ENCODE measurements around the gene FBXW4. TPM values are rescaled to one million over a fixed set of nuclear protein-coding genes. Genes with fewer than 3 reads are reported as not detected.
A peak's percentile ranks its signal among the peaks of the same experiment; 100 is the strongest.

The FBXW4 gene
- total RNA-seq, 1 donor from 2014 or later = 36.0 TPM

DNA sequence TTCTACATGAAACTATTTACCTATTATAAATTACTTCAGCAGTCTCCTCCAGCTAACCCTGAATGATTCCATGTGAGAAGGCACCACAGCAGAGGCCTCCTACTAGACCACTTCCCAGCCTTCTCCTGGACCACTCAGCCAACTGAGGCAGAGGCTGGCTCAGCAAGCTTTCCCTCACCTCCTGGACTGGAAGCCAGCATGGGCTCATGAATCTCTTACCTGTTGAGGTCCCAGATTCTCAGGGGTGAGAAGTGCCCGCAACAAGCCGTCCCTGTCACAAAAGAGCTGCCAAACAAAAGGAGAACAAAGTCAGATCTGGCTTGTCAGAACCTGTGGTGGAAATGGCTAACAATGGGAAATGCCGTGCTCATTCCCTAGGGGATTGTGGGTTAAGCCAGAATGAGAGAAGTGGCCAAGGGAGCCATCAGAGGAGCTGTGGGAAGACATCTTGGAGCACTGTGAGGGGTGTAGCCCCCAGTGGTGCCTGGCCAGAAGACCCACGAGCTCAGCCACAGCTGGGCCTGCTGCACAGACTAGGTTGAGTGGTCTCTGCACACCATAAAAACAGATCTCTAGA, 70.4 kb downstream of the FBXW4 start:
- DNase-seq (ENCODE audit: low spot score) = no peak
- H3K9me3 Mint-ChIP-seq (ENCODE audit: unreplicated experiment) = no peaks in the 10 kb centered on the region
- peaks cover 37% of the 10 kb centered on the region for H3K36me3 Mint-ChIP-seq (ENCODE audit: low read depth, unreplicated experiment)
- peak overlapping the region; percentile 69 for H3K4me3 Mint-ChIP-seq (ENCODE audit: unreplicated experiment)
- H3K27ac Mint-ChIP-seq (ENCODE audit: unreplicated experiment) = no peak overlapping the region
- TF ChIP-seq, protein P1, sequence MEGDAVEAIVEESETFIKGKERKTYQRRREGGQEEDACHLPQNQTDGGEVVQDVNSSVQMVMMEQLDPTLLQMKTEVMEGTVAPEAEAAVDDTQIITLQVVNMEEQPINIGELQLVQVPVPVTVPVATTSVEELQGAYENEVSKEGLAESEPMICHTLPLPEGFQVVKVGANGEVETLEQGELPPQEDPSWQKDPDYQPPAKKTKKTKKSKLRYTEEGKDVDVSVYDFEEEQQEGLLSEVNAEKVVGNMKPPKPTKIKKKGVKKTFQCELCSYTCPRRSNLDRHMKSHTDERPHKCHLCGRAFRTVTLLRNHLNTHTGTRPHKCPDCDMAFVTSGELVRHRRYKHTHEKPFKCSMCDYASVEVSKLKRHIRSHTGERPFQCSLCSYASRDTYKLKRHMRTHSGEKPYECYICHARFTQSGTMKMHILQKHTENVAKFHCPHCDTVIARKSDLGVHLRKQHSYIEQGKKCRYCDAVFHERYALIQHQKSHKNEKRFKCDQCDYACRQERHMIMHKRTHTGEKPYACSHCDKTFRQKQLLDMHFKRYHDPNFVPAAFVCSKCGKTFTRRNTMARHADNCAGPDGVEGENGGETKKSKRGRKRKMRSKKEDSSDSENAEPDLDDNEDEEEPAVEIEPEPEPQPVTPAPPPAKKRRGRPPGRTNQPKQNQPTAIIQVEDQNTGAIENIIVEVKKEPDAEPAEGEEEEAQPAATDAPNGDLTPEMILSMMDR (IDR thresholded peaks at IDR 0.05; ENCODE audit: unreplicated experiment) = no peak
- peaks cover 3% of the 10 kb centered on the region for H3K4me1 Mint-ChIP-seq (ENCODE audit: unreplicated experiment)
- H3K27me3 Mint-ChIP-seq (ENCODE audit: unreplicated experiment) = peaks cover 1% of the 10 kb centered on the region

- H3K27me3 Mint-ChIP-seq (ENCODE audit: unreplicated experiment) = peaks cover 1% of the 10 kb centered on the region
- no peak for DNase-seq (ENCODE audit: low spot score)
- H3K4me3 Mint-ChIP-seq (ENCODE audit: unreplicated experiment) = peak overlapping the region; percentile 18
- TF ChIP-seq, protein P1 (IDR thresholded peaks at IDR 0.05; ENCODE audit: unreplicated experiment) = no peak
- peaks cover 3% of the 10 kb centered on the region for H3K4me1 Mint-ChIP-seq (ENCODE audit: unreplicated experiment)
- H3K27ac Mint-ChIP-seq (ENCODE audit: unreplicated experiment) = no peak overlapping the region
- no peaks in the 10 kb centered on the region for H3K9me3 Mint-ChIP-seq (ENCODE audit: unreplicated experiment)
- peaks cover 37% of the 10 kb centered on the region for H3K36me3 Mint-ChIP-seq (ENCODE audit: low read depth, unreplicated experiment)
Measured at GRCh38 chr10:101623528-101623927, 71.4 kb downstream of the FBXW4 start.

GRCh38 chr10:101619983-101620382, 75.0 kb downstream of the FBXW4 start:
- TF ChIP-seq, protein P1 (IDR thresholded peaks at IDR 0.05; ENCODE audit: unreplicated experiment) = no peak
- no peaks in the 10 kb centered on the region for H3K9me3 Mint-ChIP-seq (ENCODE audit: unreplicated experiment)
- DNase-seq (ENCODE audit: low spot score) = no peak
- H3K4me1 Mint-ChIP-seq (ENCODE audit: unreplicated experiment) = peaks cover 26% of the 10 kb centered on the region
- no peak overlapping the region for H3K27ac Mint-ChIP-seq (ENCODE audit: unreplicated experiment)
- H3K27me3 Mint-ChIP-seq (ENCODE audit: unreplicated experiment) = peaks cover 9% of the 10 kb centered on the region
- peaks cover 33% of the 10 kb centered on the region for H3K36me3 Mint-ChIP-seq (ENCODE audit: low read depth, unreplicated experiment)
- peak overlapping the region; percentile 73 for H3K4me3 Mint-ChIP-seq (ENCODE audit: unreplicated experiment)

DNA sequence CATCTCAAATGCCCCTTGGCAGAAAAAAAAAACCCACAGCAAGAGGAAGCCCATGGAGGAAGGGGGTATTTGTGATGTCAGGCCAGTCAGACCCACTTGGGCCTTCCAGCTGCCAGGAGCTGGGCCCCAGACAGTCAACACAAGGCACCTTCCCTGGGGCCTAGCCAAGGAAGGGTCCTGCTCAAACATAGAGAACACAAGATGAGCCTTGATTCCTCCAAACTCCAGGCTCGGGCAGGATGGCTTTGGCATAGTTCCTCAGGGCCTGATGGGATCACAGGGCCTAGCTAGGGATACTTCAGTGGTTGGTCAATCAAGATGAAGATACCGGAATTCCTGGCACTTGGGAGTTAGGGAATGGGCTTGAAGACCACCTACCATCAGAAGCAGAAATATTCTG, 76.1 kb downstream of the FBXW4 start:
- peaks cover 7% of the 10 kb centered on the region for H3K27me3 Mint-ChIP-seq (ENCODE audit: unreplicated experiment)
- H3K4me1 Mint-ChIP-seq (ENCODE audit: unreplicated experiment) = peaks cover 26% of the 10 kb centered on the region
- H3K4me3 Mint-ChIP-seq (ENCODE audit: unreplicated experiment) = no peak overlapping the region
- TF ChIP-seq, protein P1 (IDR thresholded peaks at IDR 0.05; ENCODE audit: unreplicated experiment) = no peak
- DNase-seq (ENCODE audit: low spot score) = no peak
- no peaks in the 10 kb centered on the region for H3K9me3 Mint-ChIP-seq (ENCODE audit: unreplicated experiment)
- H3K27ac Mint-ChIP-seq (ENCODE audit: unreplicated experiment) = no peak overlapping the region
- H3K36me3 Mint-ChIP-seq (ENCODE audit: low read depth, unreplicated experiment) = peaks cover 27% of the 10 kb centered on the region

DNA sequence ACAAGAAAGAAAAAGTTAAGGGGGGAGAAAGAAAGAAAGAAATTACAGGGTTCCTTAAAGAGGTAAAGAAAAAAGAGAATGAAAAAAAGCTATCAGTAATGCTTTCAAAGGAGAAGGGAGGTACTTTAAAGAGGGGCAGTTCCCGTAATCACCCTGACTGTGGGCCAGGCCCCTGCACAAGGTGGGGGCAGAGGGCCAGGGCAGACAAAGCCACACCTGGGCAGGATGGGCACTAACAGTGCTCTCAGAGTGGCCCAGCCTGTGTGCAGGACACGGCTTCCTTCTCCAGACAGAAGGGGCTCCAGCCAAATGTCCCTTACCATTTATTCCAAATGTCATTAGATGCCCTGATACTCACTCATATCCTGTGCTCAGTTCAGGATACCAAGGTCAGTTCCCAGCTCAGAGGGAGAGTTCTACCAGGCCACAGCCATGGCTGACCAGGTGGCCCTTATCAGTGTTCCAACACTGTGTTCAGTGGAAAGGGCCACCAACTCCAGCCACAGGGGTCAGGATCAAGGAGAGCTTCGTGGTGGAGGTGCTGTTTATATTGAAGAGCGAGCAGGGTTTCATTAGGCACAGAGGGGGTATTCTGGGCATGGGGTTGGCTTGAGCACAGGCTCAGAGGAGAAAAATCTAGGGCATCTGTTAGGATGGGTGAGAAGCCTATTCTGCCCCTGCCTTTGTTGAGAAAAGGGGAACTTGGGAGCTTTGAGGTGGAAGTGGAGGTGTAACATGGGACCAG, 77.0 kb downstream of the FBXW4 start:
- Mint-ChIP-seq H3K27ac (ENCODE audit: unreplicated experiment) (peak overlapping the region; percentile 80), H3K36me3 (ENCODE audit: low read depth, unreplicated experiment) (peaks cover 23% of the 10 kb centered on the region), H3K9me3 (ENCODE audit: unreplicated experiment) (no peaks in the 10 kb centered on the region), H3K27me3 (ENCODE audit: unreplicated experiment) (peaks cover 7% of the 10 kb centered on the region), H3K4me1 (ENCODE audit: unreplicated experiment) (peaks cover 26% of the 10 kb centered on the region), H3K4me3 (ENCODE audit: unreplicated experiment) (no peak overlapping the region)
- no peak for DNase-seq (ENCODE audit: low spot score)
- TF ChIP-seq, protein P1 (IDR thresholded peaks at IDR 0.05; ENCODE audit: unreplicated experiment) = no peak

Data from endothelial cell (in vitro differentiated cells).